NCI-H1105 treated with DMSO at 0.1 percent for 48 hours (cell line): Measurements from ENCODE around the gene DNM2.
"Not testable (repeated sequence)": the region's sequence is repeated elsewhere in the genome, so short reads cannot be mapped to it uniquely, and the experiment has no call there.

Experiments used
- DNase-seq: peaks from one replicate; lab custom pipeline; 2025; lab: John Stamatoyannopoulos, UW

DNM2 gene

GRCh38 chr19:10817291-10818038 lies 99.6 kb downstream of the DNM2 start:
- no peak for DNase-seq

- DNase-seq = no peak
Observed at GRCh38 chr19:10818301-10819123, 100.6 kb downstream of the DNM2 start.

GRCh38 chr19:10819124-10820060 lies 101.5 kb downstream of the DNM2 start:
- no peak for DNase-seq

GRCh38 chr19:10820173-10820572 lies 102.3 kb downstream of the DNM2 start:
- no peak for DNase-seq

GRCh38 chr19:10823690-10824089 lies 105.8 kb downstream of the DNM2 start:
- no peak for DNase-seq

- DNase-seq = no peak
Observed at GRCh38 chr19:10826231-10826630, 108.4 kb downstream of the DNM2 start.

- DNase-seq = no peak
Observed at GRCh38 chr19:10826846-10827245, 109.0 kb downstream of the DNM2 start.

- DNase-seq = no peak
Observed at GRCh38 chr19:10828981-10829821, 111.3 kb downstream of the DNM2 start.

- DNase-seq = no peak
Observed at GRCh38 chr19:10829967-10830366, 112.1 kb downstream of the DNM2 start.

GRCh38 chr19:10830370-10830769 lies 112.5 kb downstream of the DNM2 start:
- DNase-seq = no peak

GRCh38 chr19:10830931-10831779 lies 113.3 kb downstream of the DNM2 start:
- no peak for DNase-seq

GRCh38 chr19:10831987-10832938 lies 114.4 kb downstream of the DNM2 start:
- DNase-seq = no peak

- DNase-seq = no peak
Observed at GRCh38 chr19:10832939-10833296, 115.0 kb downstream of the DNM2 start.

GRCh38 chr19:10835089-10835753 lies 117.3 kb downstream of the DNM2 start:
- DNase-seq = no peak

GRCh38 chr19:10835754-10836478 lies 118.0 kb downstream of the DNM2 start, which contains the start of gene TMED1:
Gene TMED1, minus strand, starts transcription at chr19:10836212. Its CDS starts 21 bp downstream, at chr19:10836191.
- peak; percentile 100 for DNase-seq

- no peak for DNase-seq
Observed at GRCh38 chr19:10836479-10837330, 118.8 kb downstream of the DNM2 start.

- DNase-seq = not testable (repeated sequence)
Observed at GRCh38 chr19:10837649-10838048, 119.8 kb downstream of the DNM2 start.
